Hindlimb muscle (tissue), 1 donor: ENCODE measurements around the gene CBR1. TPM values are rescaled to one million over a fixed set of nuclear protein-coding genes. Genes with fewer than 3 reads are reported as not detected.
A peak's percentile ranks its signal among the peaks of the same experiment; 100 is the strongest.
"Not testable (repeated sequence)": the region's sequence is repeated elsewhere in the genome, so short reads cannot be mapped to it uniquely, and the experiment has no call there.

Experiments
- DNase-seq: peaks from one replicate; pipeline ENCODE4 v3.0.0-alpha.2; 2013
- polyA plus RNA-seq: library from polyadenylated mRNA; unstranded; fragments of 120-200 nt; gene quantifications from one replicate; pipeline ENCODE4 v1.2.1, GENCODE V29; 2013; ENCODE audit not compliant: insufficient read length

Gene CBR1
- polyA plus RNA-seq, 1 donor: 23.1 TPM

- no peak for DNase-seq
These were observed 16.7 kb upstream of the CBR1 start for GRCh38 chr21:36052860-36053714.

GRCh38 chr21:36053715-36054062, 16.1 kb upstream of the CBR1 start:
- no peak for DNase-seq

DNA sequence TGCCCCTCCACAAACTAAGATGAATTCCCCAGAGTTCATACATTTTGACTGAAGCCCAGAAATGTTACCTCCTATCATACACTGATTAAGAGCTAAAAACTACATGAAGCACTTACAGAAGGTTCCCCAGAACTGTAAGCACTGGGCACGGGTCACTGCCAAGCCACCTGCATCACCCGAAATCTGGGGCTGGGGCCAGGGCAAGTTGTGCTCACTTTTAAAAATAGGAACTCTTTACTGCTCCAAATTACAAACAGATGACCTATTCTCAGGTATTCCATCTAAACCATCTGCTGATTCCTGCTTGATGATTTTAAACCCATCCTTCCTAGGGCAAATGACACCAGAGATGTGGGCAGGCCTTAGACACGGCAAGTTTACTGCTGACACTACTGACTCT, 14.3 kb upstream of the CBR1 start:
- no peak for DNase-seq

- no peak for DNase-seq
These were observed 10.0 kb upstream of the CBR1 start for GRCh38 chr21:36059823-36060158.

- peak; percentile 91 for DNase-seq
These were observed 9.5 kb upstream of the CBR1 start, which contains the start of gene SETD4 for GRCh38 chr21:36060159-36060921. Gene SETD4 (minus strand): TSS chr21:36060526. CDS start chr21:36058888, 1,638 bp downstream.

GRCh38 chr21:36061445-36061844, 8.4 kb upstream of the CBR1 start:
- no peak for DNase-seq

- DNase-seq: no peak
These were observed 6.3 kb upstream of the CBR1 start for GRCh38 chr21:36063375-36064084.

DNA sequence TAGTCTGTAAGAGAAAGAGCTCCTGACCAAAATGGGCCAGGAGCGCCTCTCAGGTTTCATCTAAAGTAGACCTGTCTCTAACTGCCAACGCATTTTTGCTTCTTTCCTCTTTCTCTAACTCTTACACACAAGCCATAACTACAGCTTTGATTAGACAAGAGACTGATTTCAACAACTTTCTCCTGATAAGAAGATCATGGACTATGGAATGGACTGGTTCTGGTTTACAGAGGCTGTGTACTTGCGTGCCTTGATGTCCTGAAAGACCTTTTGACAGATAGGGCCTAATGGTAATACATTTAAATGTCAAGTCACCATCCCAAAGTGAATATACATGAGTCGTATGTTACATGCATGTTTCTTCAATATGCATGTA, 5.8 kb upstream of the CBR1 start:
- no peak for DNase-seq

DNA sequence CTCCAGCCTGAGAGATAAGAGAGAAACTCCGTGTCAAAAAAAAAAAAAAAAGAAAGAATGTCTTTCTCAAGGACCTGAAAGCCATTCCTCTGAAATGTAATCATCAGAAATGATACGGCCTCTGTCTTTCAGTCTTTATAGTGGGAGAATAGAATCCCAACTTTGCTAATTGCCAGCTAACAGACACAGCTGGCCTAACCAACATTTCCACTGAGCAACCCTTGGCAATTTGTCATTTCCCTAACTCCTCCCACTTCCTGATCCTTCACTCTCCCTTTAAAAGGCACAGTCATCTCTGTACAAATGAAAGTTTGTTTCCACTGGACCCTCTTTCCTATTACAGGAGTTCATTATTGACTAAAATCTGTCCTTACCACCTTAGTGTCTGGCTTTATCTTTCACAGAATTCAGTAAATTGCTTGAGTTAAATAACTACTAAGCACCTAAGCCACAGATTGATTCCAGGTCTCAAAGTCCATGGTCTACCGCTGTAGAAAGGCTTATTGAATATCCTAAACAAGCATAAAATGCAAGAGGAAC, 4.3 kb upstream of the CBR1 start:
- DNase-seq: no peak

DNA sequence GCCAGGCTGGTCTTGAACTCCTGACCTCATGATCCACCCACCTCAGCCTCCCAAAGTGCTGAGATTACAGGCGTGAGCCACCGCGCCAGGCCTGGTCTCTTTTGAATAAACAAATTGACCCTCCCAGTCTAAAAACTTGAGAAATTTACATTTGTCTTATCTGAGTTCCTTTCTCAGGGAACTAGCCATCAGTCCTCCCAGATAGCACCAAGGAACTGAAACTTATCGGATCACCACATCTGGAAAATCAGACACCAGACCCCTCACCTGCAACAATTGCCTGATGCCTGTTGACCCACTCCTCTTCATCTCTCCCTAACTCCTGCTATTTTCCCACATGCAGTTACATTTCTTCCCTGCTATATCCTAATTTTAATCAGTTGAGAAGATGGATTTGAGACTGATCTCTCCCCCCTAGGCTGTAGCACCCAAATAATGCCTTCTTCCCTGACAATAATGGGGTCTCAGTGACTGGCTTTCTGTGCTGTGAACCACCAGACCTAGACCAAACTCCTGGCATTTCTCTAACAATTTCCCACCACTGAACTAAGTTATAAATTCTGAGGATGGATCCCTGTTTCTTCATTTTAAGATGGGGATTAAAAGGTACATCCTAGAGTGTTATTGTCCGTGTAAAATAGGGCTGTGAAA, 951 bp upstream of the CBR1 start:
- no peak for DNase-seq

GRCh38 chr21:36070999-36071398, 1.2 kb downstream of the CBR1 start:
- no peak for DNase-seq

DNA sequence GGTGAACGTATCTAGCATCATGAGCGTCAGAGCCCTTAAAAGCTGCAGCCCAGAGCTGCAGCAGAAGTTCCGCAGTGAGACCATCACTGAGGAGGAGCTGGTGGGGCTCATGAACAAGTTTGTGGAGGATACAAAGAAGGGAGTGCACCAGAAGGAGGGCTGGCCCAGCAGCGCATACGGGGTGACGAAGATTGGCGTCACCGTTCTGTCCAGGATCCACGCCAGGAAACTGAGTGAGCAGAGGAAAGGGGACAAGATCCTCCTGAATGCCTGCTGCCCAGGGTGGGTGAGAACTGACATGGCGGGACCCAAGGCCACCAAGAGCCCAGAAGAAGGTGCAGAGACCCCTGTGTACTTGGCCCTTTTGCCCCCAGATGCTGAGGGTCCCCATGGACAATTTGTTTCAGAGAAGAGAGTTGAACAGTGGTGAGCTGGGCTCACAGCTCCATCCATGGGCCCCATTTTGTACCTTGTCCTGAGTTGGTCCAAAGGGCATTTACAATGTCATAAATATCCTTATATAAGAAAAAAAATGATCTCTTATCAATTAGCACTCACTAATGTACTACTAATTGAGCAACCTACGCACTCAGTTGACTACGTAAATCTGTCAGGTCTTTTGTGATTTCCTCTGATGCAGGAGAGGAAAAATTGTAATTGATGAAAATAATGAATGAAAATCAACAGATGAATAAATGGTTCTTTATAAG, 2.8 kb downstream of the CBR1 start:
- no peak for DNase-seq

DNA sequence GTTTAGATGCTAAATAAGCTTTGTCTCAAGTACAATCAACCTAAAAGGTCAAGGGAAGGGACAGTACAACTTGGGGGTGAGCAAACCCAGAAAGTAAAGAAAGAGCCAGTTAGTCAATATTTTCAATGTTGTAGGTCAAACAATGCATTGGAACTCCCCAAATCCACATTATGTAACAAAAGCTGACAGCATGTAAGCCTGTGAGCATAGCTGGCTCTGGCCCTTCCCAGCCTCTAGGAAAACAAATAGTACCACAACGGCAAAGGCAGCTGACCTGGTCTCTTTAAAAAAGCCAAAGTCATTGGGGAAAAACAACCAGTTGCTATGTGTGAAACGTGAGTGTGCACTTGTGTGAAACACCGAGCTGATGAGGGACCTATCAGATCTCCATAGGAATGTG, 3.4 kb downstream of the CBR1 start:
- DNase-seq: no peak

DNA sequence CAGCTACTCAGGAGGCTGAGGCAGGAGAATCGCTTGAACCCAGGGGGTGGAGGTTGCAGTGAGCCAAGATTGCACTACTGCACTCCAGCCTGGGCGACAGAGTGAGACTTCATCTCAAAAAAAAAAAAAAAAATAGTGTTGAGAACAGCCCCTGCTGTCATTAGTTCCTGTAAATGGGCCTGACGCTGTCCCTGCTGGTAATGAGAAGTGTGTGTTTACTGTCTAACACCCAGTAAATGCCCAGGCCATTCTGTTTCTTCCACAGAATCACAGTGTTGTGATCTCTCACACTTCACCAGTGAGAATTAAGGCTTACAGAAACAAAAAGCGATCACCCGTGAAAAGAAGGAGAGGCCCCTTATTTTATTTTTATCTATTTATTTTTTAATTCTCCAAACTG, 4.1 kb downstream of the CBR1 start:
- not testable (repeated sequence) for DNase-seq

DNA sequence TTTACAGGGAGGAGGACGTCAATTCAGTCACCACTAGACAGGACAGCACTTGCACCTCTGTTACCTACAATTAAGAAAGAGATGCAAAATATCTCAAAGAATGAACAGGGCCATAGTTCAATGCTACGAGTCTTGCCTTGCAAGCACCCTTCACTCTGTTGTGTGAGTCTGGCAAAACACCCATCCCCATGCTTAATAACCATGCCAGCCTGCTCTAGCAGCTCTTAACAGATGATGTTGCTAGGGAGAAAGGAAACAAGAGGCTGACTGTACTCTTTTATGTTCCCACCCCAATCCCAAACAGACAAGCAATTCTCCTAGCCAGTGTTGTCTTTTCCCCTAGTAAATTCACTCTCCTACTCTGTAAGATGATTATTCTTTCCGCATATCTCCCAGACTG, 5.3 kb downstream of the CBR1 start:
- DNase-seq: no peak

GRCh38 chr21:36075953-36076352, 6.1 kb downstream of the CBR1 start:
- no peak for DNase-seq

DNA sequence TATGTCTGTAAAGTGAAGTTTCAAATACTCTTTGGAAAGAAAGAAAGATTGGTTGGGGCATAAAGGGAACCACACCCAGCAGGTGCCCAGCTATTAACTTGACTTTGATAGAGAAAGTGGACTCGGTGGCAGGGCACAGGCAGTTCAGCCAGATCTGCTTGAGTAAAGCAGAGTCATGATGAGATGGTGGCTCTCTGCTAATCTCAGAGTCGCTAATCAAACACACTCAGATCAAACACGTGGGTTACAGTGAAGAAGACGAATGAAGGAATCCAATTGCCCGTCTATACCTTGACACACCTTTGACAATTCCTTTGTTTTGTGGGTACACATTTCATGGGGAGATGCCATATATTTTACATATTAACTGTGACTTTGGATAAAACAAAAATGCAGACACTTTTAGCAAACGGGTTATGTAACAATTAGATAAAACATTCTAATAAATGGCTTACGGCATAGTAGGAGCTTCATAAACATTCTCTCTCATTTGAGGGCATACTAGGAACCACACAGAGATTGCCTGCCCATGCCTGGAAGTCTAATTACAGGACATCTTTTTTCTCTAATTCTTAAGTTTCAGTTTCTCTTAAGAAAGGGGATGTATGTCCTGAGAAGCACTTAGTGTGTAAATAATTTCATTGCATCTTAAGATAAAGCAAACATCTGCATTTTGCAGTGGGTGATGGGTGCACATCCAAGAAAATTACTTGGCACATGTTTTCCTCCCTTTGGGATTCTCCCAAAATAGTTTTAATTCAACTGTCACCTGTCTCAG, 7.2 kb downstream of the CBR1 start:
- DNase-seq: no peak

DNA sequence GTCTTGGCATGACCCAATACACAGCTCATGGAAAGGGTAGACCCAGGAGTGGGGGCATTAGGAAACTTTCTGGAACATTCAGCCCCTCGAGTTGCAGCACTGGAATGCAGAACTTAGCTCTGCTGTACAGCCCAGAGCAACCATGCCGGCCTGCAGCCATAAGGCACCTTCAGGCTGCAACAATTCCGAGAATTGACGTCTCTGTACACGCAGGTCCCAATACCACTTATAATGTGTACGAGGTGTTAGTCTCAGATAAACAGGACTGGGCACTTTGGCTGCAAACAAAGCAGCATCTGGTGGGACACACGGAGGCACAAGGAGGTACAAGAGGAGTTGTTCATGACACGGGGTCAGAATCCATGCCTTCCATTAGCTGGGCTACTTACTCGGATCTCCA, 7.9 kb downstream of the CBR1 start:
- DNase-seq: no peak

- DNase-seq: no peak
These were observed 9.3 kb downstream of the CBR1 start for GRCh38 chr21:36079010-36079649.

DNA sequence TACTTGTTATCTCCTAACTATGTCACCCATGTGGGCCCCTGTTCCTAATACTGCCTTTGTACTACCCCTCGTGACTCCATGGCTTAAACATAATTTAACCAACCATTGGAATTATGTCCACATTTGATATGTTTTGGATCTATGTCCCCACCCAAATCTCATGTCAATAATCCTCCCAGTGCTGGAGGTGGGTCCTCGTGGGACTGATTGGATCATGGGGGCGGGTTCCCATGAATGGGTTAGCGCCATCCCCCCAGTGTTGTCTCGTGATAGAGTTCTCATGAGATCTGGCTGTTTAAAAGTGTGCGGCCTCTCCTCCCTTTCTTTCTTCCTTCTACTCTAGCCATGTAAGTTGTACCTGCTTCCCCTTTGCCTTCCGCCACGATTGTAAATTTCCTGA, 9.8 kb downstream of the CBR1 start:
- DNase-seq: no peak

DNA sequence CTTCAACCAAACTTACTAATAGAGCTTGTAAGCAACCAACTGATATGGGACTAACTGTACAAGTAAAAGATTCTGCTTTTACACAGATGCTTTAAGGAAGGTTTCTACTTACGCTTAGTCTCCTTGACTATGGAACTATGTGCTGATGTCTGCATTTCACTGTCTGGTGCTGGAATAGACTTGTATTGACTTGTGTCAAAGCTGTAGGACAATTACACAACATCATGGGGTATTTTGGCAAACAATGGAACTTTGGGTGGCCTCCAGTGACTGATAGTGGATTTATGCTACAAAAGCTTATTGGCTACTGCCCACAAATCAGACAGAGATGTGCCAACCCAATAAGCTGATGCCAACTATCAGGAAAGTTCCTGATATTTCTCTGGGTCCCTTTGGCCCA, 10.6 kb downstream of the CBR1 start:
- no peak for DNase-seq
